ENCODE measurements around the gene TBCA.
"Not testable (repeated sequence)": the region's sequence is repeated elsewhere in the genome, so short reads cannot be mapped to it uniquely, and the experiment has no call there.

Gene TBCA

GRCh38 chr5:77771452-77771851, 4.7 kb downstream of the TBCA start:
- H3K4me3 ChIP-seq (ENCODE audit: low read length) = 0 out of 2 replicates have a peak overlapping the region, but pooled peaks have one; percentile 27
- no peaks in the 10 kb centered on the region for H3K9me3 ChIP-seq (ENCODE audit: insufficient read depth, low read depth, low read length)
- no peak overlapping the region for H3K27ac ChIP-seq (ENCODE audit: low read length)
- peaks cover 51% of the 10 kb centered on the region for H3K36me3 ChIP-seq (ENCODE audit: insufficient read depth, low read depth, low read length)
- H3K27me3 ChIP-seq (ENCODE audit: insufficient read depth, low read length) = no peaks in the 10 kb centered on the region
- no peak overlapping the region for H3K9ac ChIP-seq (ENCODE audit: low read depth, low read length)
- peaks cover 33% of the 10 kb centered on the region for H3K4me1 ChIP-seq (ENCODE audit: insufficient read depth, low read length)

DNA sequence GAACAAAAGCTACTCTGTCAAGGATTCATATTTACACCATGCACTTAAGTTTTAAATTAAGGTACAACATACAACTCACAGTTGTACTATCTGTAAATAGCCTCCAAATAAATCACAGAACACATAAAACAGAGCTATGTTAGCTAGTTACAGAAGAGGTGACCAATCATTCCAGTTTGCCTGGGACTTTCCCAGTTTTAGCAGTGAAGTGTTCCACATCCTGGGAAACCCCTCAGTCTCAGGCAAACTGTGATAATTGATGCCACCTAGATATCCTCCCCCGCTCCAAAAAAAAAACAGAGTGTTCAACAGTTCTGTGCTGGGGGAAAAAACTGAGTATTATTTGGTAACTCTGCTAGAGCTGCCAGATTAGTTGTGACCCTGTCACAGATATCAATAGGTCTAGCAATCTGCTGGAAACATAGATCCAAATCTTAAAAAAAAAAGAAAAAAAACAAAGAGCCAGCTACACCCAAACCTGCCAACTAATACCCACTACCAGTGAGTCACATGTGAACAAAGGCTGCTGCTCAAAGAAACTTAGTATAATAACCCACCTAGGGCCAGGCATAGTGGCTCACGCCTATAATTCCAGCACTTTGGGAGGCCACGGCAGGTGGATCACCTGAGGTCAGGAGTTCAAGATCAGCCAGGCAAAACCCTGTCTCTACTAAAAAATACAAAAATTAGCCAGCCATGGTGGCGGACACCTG, 5.7 kb downstream of the TBCA start:
- Histone ChIP-seq H3K36me3 (ENCODE audit: insufficient read depth, low read depth, low read length) (peaks cover 54% of the 10 kb centered on the region), H3K4me1 (ENCODE audit: insufficient read depth, low read length) (peaks cover 33% of the 10 kb centered on the region), H3K4me3 (ENCODE audit: low read length) (no peak overlapping the region), H3K27me3 (ENCODE audit: insufficient read depth, low read length) (no peaks in the 10 kb centered on the region), H3K27ac (ENCODE audit: low read length) (no peak overlapping the region), H3K9me3 (ENCODE audit: insufficient read depth, low read depth, low read length) (no peaks in the 10 kb centered on the region; the same call in 1 of the 2 replicates), H3K9ac (ENCODE audit: low read depth, low read length) (no peak overlapping the region)

DNA sequence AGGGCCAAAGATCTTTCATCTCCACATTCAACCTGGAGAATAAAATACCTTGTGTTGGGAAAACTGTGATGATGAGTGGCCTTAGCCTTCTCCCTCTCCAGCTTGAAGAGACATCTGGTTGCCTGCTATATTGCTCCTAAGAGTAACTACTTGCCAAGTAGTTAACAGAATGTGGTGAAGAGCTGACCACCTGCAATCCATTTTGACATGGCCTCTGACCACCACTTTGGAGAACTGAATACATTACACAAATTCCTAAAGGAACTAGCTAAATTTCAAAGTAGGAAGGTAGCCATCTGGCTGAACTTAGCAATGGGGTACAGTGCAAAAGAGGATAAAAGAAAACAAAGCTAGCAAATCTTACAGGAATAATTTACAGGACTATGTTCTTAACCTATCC, 7.2 kb downstream of the TBCA start:
- H3K4me3 ChIP-seq (ENCODE audit: low read length) = no peak overlapping the region
- no peaks in the 10 kb centered on the region; the same call in 1 of the 2 replicates for H3K9me3 ChIP-seq (ENCODE audit: insufficient read depth, low read depth, low read length)
- H3K4me1 ChIP-seq (ENCODE audit: insufficient read depth, low read length) = peaks cover 27% of the 10 kb centered on the region
- H3K9ac ChIP-seq (ENCODE audit: low read depth, low read length) = no peak overlapping the region
- no peaks in the 10 kb centered on the region for H3K27me3 ChIP-seq (ENCODE audit: insufficient read depth, low read length)
- peaks cover 56% of the 10 kb centered on the region for H3K36me3 ChIP-seq (ENCODE audit: insufficient read depth, low read depth, low read length)
- H3K27ac ChIP-seq (ENCODE audit: low read length) = no peak overlapping the region

DNA sequence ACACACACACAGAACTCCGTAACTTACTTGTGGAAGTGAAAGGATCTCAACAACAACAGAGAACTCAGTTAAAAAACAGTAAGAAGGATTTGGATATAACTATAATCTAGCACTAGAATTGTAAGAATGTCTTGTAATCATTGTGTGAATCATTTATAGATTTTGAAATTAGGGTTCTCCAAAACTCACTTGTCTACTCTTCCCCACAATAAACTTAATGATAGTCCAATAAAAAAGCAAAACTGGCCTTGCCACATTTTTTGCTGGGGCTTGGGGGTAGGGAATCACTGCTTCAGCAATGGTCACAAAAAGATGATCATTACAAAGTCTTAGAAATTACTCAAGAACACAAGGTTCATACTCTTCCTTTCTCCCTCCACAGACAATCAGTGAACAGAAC, 8.8 kb downstream of the TBCA start:
- H3K27me3 ChIP-seq (ENCODE audit: insufficient read depth, low read length) = no peaks in the 10 kb centered on the region
- peaks cover 17% of the 10 kb centered on the region for H3K4me1 ChIP-seq (ENCODE audit: insufficient read depth, low read length)
- no peak overlapping the region for H3K9ac ChIP-seq (ENCODE audit: low read depth, low read length)
- no peak overlapping the region for H3K27ac ChIP-seq (ENCODE audit: low read length)
- peaks cover 63% of the 10 kb centered on the region for H3K36me3 ChIP-seq (ENCODE audit: insufficient read depth, low read depth, low read length)
- H3K4me3 ChIP-seq (ENCODE audit: low read length) = no peak overlapping the region
- H3K9me3 ChIP-seq (ENCODE audit: insufficient read depth, low read depth, low read length) = no peaks in the 10 kb centered on the region; the same call in 1 of the 2 replicates

- H3K36me3 ChIP-seq (ENCODE audit: insufficient read depth, low read depth, low read length) = peaks cover 20% of the 10 kb centered on the region
- H3K4me1 ChIP-seq (ENCODE audit: insufficient read depth, low read length) = no peaks in the 10 kb centered on the region; the same call in 1 of the 2 replicates
- no peaks in the 10 kb centered on the region for H3K27me3 ChIP-seq (ENCODE audit: insufficient read depth, low read length)
- peaks cover 10% of the 10 kb centered on the region for H3K9me3 ChIP-seq (ENCODE audit: insufficient read depth, low read depth, low read length)
- H3K27ac ChIP-seq (ENCODE audit: low read length) = no peak overlapping the region
- H3K4me3 ChIP-seq (ENCODE audit: low read length) = no peak overlapping the region
- H3K9ac ChIP-seq (ENCODE audit: low read depth, low read length) = no peak overlapping the region
These were observed 14.5 kb downstream of the TBCA start for GRCh38 chr5:77761606-77762005.

GRCh38 chr5:77758141-77758938, 17.8 kb downstream of the TBCA start:
- peaks cover 10% of the 10 kb centered on the region; the same call in 1 of the 2 replicates for H3K9me3 ChIP-seq (ENCODE audit: insufficient read depth, low read depth, low read length)

GRCh38 chr5:77751328-77752023, 24.7 kb downstream of the TBCA start:
- H3K9me3 ChIP-seq (ENCODE audit: insufficient read depth, low read depth, low read length) = no peaks in the 10 kb centered on the region
- no peaks in the 10 kb centered on the region for H3K36me3 ChIP-seq (ENCODE audit: insufficient read depth, low read depth, low read length)
- H3K4me1 ChIP-seq (ENCODE audit: insufficient read depth, low read length) = peaks cover 41% of the 10 kb centered on the region
- no peaks in the 10 kb centered on the region for H3K27me3 ChIP-seq (ENCODE audit: insufficient read depth, low read length)
- H3K4me3 ChIP-seq (ENCODE audit: low read length) = peak overlapping the region; percentile 23; the same call in 1 of the 2 replicates
- no peak overlapping the region for H3K9ac ChIP-seq (ENCODE audit: low read depth, low read length)
- no peak overlapping the region for H3K27ac ChIP-seq (ENCODE audit: low read length)

More at GRCh38 chr5:77758141-77758938, 17.8 kb downstream of the TBCA start:
- H3K27me3 ChIP-seq (ENCODE audit: insufficient read depth, low read length) = no peaks in the 10 kb centered on the region
- no peak overlapping the region for H3K4me3 ChIP-seq (ENCODE audit: low read length)
- peaks cover 10% of the 10 kb centered on the region for H3K36me3 ChIP-seq (ENCODE audit: insufficient read depth, low read depth, low read length)
- no peak overlapping the region for H3K27ac ChIP-seq (ENCODE audit: low read length)
- peaks cover 2% of the 10 kb centered on the region for H3K4me1 ChIP-seq (ENCODE audit: insufficient read depth, low read length)
- H3K9ac ChIP-seq (ENCODE audit: low read depth, low read length) = no peak overlapping the region

DNA sequence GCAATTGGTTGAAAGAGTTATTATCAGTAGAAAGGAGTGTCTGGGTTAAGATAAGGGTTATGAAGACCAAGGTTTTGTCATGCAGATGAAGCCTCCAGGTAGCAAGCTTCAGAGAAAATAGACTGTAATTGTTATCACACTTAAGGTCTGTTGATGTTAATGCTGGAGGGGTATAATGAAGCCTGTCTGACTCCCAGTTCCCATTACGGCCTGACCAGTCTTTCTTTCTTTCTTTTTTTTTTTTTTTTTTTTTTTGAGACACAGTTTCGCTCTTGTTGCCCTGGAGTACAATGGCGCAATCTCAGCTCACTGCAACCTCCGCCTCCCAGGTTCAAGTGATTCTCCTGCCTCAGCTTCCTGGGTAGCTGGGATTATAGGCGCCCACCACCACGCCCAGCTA, 25.2 kb downstream of the TBCA start:
- not testable (repeated sequence) for H3K36me3 ChIP-seq (ENCODE audit: insufficient read depth, low read depth, low read length); H3K27me3 ChIP-seq (ENCODE audit: insufficient read depth, low read length); H3K9me3 ChIP-seq (ENCODE audit: insufficient read depth, low read depth, low read length); H3K27ac ChIP-seq (ENCODE audit: low read length)
- Histone ChIP-seq H3K4me1 (ENCODE audit: insufficient read depth, low read length) (peaks cover 41% of the 10 kb centered on the region), H3K4me3 (ENCODE audit: low read length) (peak overlapping the region; percentile 34; the same call in 1 of the 2 replicates), H3K9ac (ENCODE audit: low read depth, low read length) (0 out of 2 replicates have a peak overlapping the region, but pooled peaks have one; percentile 13)

GRCh38 chr5:77748160-77748559, 28.0 kb downstream of the TBCA start:
- H3K4me1 ChIP-seq (ENCODE audit: insufficient read depth, low read length) = peaks cover 37% of the 10 kb centered on the region
- no peaks in the 10 kb centered on the region for H3K9me3 ChIP-seq (ENCODE audit: insufficient read depth, low read depth, low read length)
- H3K27me3 ChIP-seq (ENCODE audit: insufficient read depth, low read length) = no peaks in the 10 kb centered on the region
- H3K36me3 ChIP-seq (ENCODE audit: insufficient read depth, low read depth, low read length) = peaks cover 5% of the 10 kb centered on the region; the same call in 1 of the 2 replicates
- no peak overlapping the region for H3K9ac ChIP-seq (ENCODE audit: low read depth, low read length)
- H3K27ac ChIP-seq (ENCODE audit: low read length) = no peak overlapping the region
- H3K4me3 ChIP-seq (ENCODE audit: low read length) = no peak overlapping the region

DNA sequence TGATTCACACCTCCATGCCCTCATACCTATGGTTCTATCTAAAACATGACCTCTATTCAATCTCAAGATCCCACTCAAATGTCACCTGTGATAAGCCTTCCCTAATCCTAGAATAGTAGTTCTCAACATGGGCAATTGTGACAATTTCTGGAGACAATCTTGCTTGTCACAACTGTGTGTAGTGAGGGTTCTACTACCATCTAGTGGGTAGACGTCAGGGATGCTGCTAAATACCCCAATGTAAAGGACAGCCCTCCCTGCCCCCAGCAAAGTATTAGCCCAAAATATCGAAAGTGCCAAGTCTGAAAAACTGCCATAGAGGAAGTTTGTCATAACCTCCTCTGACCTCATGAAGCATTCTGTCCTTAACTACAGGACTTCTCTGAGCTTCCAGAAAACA, 32.0 kb downstream of the TBCA start:
- H3K9ac ChIP-seq (ENCODE audit: low read depth, low read length) = no peak overlapping the region
- H3K4me3 ChIP-seq (ENCODE audit: low read length) = no peak overlapping the region
- no peak overlapping the region for H3K27ac ChIP-seq (ENCODE audit: low read length)
- H3K9me3 ChIP-seq (ENCODE audit: insufficient read depth, low read depth, low read length) = no peaks in the 10 kb centered on the region
- peaks cover 18% of the 10 kb centered on the region for H3K4me1 ChIP-seq (ENCODE audit: insufficient read depth, low read length)
- peaks cover 5% of the 10 kb centered on the region; the same call in 1 of the 2 replicates for H3K36me3 ChIP-seq (ENCODE audit: insufficient read depth, low read depth, low read length)
- no peaks in the 10 kb centered on the region for H3K27me3 ChIP-seq (ENCODE audit: insufficient read depth, low read length)

DNA sequence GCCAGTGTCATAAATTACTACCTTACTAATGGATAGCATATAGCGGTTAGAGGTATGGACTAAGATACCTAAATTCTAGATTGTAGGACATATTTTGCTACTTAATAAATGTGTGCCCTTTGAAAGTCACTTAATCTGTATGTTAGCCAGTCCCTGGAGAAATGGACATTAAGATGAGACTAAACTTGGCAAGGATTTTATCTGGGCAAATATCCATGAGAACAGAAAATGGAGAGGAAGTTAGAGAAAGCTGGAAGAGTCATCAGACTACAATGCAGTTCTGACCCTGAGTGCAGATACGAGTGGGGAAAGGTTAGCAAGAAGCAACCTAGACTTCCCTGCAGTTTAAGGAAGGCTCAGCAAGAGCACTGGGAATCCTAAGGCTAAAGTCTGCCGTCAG, 33.0 kb downstream of the TBCA start:
- peaks cover 5% of the 10 kb centered on the region; the same call in 1 of the 2 replicates for H3K36me3 ChIP-seq (ENCODE audit: insufficient read depth, low read depth, low read length)
- H3K4me1 ChIP-seq (ENCODE audit: insufficient read depth, low read length) = peaks cover 9% of the 10 kb centered on the region; the same call in 1 of the 2 replicates
- no peaks in the 10 kb centered on the region for H3K9me3 ChIP-seq (ENCODE audit: insufficient read depth, low read depth, low read length)
- no peak overlapping the region for H3K27ac ChIP-seq (ENCODE audit: low read length)
- H3K4me3 ChIP-seq (ENCODE audit: low read length) = no peak overlapping the region
- H3K9ac ChIP-seq (ENCODE audit: low read depth, low read length) = no peak overlapping the region
- no peaks in the 10 kb centered on the region for H3K27me3 ChIP-seq (ENCODE audit: insufficient read depth, low read length)

Measured in iPS-20b (cell line).